ENCODE data around the gene ZNHIT2.
"Not testable (repeated sequence)": the region's sequence is repeated elsewhere in the genome, so short reads cannot be mapped to it uniquely, and the experiment has no call there.

Gene ZNHIT2

GRCh38 chr11:65119670-65119995, 2.1 kb upstream of the ZNHIT2 start:
- no peak for DNase-seq (ENCODE audit: low read depth)

GRCh38 chr11:65118891-65119669, 1.6 kb upstream of the ZNHIT2 start:
- not testable (repeated sequence) for DNase-seq (ENCODE audit: low read depth)

- no peak for DNase-seq (ENCODE audit: low read depth)
These were observed 766 bp upstream of the ZNHIT2 start for GRCh38 chr11:65118097-65118837.

GRCh38 chr11:65116370-65117205, 913 bp downstream of the ZNHIT2 start:
- DNase-seq (ENCODE audit: low read depth): no peak

GRCh38 chr11:65115361-65116082, 2.0 kb downstream of the ZNHIT2 start:
- DNase-seq (ENCODE audit: low read depth): no peak

- no peak for DNase-seq (ENCODE audit: low read depth)
These were observed 2.8 kb downstream of the ZNHIT2 start for GRCh38 chr11:65114538-65115171.

- DNase-seq (ENCODE audit: low read depth): no peak
These were observed 3.7 kb downstream of the ZNHIT2 start for GRCh38 chr11:65113839-65114238.

- no peak for DNase-seq (ENCODE audit: low read depth)
These were observed 4.1 kb downstream of the ZNHIT2 start for GRCh38 chr11:65113361-65113756.

- DNase-seq (ENCODE audit: low read depth): no peak
These were observed 4.7 kb downstream of the ZNHIT2 start for GRCh38 chr11:65112546-65113360.

- no peak for DNase-seq (ENCODE audit: low read depth)
These were observed 5.6 kb downstream of the ZNHIT2 start, which contains the start of gene TM7SF2 for GRCh38 chr11:65111744-65112545. Gene TM7SF2 (plus strand): TSS chr11:65111872. CDS start chr11:65112016, 144 bp downstream.

GRCh38 chr11:65111159-65111743, 6.2 kb downstream of the ZNHIT2 start:
- DNase-seq (ENCODE audit: low read depth): no peak

- DNase-seq (ENCODE audit: low read depth): no peak
These were observed 7.1 kb downstream of the ZNHIT2 start for GRCh38 chr11:65110354-65110861.

GRCh38 chr11:65109231-65110198, 8.0 kb downstream of the ZNHIT2 start:
- DNase-seq (ENCODE audit: low read depth): no peak

- no peak for DNase-seq (ENCODE audit: low read depth)
These were observed 8.9 kb downstream of the ZNHIT2 start for GRCh38 chr11:65108469-65109123.

- no peak for DNase-seq (ENCODE audit: low read depth)
These were observed 9.6 kb downstream of the ZNHIT2 start for GRCh38 chr11:65107751-65108468.

GRCh38 chr11:65107078-65107477, 10.4 kb downstream of the ZNHIT2 start:
- no peak for DNase-seq (ENCODE audit: low read depth)

- no peak for DNase-seq (ENCODE audit: low read depth)
These were observed 12.9 kb downstream of the ZNHIT2 start for GRCh38 chr11:65104628-65105027.

All from HS-5 (cell line).